Mesodermal cell (in vitro differentiated cells): ENCODE measurements around the gene CFHR1.
"Not testable (repeated sequence)": the region's sequence is repeated elsewhere in the genome, so short reads cannot be mapped to it uniquely, and the experiment has no call there.

ENCODE experiments used
- H3K27ac ChIP-seq: 2 replicates; pipeline ENCODE4 v1.7.0; 2013; ENCODE audit warnings: mild to moderate bottlenecking, low read depth, low read length, moderate library complexity; ENCODE audit not compliant: severe bottlenecking
- H3K36me3 ChIP-seq: 2 replicates; pipeline ENCODE4 v1.7.1; 2013; ENCODE audit warnings: mild to moderate bottlenecking, low read length, moderate library complexity; ENCODE audit not compliant: control insufficient read depth, insufficient read depth
- H3K4me1 ChIP-seq: one replicate; pipeline ENCODE4 v1.7.1; 2013; ENCODE audit warnings: mild to moderate bottlenecking, low read length; ENCODE audit not compliant: insufficient read depth, control insufficient read depth, poor library complexity, severe bottlenecking
- H3K4me3 ChIP-seq: 2 replicates; pipeline ENCODE4 v1.7.0; 2013; ENCODE audit warnings: low read length, control low read depth, mild to moderate bottlenecking; ENCODE audit not compliant: insufficient read depth, poor library complexity, severe bottlenecking; ENCODE audit errors: extremely low read depth
- H3K9me3 ChIP-seq: 2 replicates; pipeline ENCODE4 v1.7.1; 2013; ENCODE audit warnings: mild to moderate bottlenecking, low read length, moderate library complexity; ENCODE audit not compliant: control insufficient read depth
- WGBS, 2 experiments: methylation state at CpG; one replicate each; pipeline ENCODE4 v1.1.5; 2013; ENCODE audit warnings: missing lambda C conversion rate in 2 of 2; ENCODE audit not compliant: insufficient coverage in 2 of 2; 5-methylcytosine and 5-hydroxymethylcytosine counted together

Gene CFHR1

DNA sequence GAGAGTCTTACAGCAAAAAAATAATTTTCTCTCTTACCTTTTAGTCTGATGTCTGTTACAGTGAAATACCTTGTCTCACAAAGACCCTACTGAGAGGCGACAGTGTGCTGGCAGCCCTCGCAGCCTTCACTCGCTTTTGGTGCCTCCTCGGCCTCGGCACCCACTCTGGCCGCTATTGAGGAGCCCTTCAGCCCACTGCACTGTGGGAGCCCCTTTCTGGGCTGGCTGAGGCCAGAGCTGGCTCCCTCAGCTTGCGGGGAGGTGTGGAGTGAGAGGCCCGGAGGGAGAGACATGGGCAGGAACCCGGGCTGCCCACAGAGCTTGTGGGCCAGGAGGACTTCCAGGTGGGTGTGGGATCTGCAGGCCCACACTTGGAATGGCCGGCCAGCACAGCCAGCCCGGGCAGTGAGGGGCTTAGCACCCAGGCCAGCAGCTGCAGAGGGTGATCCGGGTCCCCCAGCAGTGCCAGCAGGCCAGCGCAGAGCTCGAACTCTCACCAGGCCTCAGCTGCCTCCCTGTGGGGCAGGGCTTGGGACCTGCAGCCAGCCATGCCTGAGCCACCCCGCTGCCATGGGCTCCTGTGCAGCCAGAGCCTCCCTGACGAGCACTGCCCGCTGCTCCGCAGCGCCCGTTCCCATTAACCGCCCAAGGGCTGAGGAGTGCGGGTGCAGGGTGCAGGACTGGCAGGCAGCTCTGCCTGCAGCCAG is 10.8 kb upstream of the CFHR1 start:
- Histone ChIP-seq H3K36me3 (no peaks in the 10 kb centered on the region), H3K4me3 (no peak overlapping the region), H3K9me3 (no peaks in the 10 kb centered on the region), H3K27ac (no peak overlapping the region), H3K4me1 (no peaks in the 10 kb centered on the region)
- 94 to 95% methylated on average over 19 of the region's 22 CpGs for WGBS, 2 experiments

DNA sequence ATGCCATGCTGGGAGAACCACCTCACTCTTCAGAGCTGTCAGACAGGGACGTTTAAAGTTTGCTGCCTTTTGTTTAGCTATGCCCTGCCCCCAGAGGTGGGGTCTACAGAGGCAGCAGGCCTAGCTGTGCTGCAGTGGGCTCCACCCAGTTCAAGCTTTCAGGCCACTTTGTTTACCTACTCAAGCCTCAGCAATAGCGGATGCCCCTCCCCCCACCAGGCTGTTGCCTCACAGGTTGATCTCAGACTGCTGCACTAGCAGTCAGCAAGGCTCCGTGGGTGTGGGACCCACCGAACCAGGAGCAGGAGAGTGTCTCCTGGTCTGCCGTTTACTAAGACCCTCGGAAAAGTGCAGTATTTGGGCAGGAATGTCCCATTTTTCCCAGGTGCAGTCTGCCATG is 2.1 kb upstream of the CFHR1 start:
- 57 to 100% methylated on average over 1 of the region's 6 CpGs for WGBS, 2 experiments
- H3K9me3 ChIP-seq, H3K27ac ChIP-seq, H3K36me3 ChIP-seq, H3K4me1 ChIP-seq, H3K4me3 ChIP-seq: not testable (repeated sequence)

DNA sequence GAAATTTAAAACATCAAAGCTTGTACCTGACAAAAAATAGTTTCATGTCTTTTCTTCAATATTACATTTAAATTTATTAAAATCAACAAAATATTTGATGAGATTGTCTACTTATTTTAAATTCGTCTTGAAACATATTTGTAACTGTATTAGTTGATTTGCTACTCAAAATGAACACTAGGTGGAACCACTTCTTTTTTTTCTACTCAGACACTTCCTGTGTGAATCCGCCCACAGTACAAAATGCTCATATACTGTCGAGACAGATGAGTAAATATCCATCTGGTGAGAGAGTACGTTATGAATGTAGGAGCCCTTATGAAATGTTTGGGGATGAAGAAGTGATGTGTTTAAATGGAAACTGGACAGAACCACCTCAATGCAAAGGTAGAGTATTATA is 8.3 kb downstream of the CFHR1 start:
- H3K36me3 ChIP-seq, H3K4me1 ChIP-seq, H3K9me3 ChIP-seq, H3K27ac ChIP-seq, H3K4me3 ChIP-seq: not testable (repeated sequence)
- no CpG with 5 or more reads among the region's 4 CpGs for WGBS, 2 experiments

DNA sequence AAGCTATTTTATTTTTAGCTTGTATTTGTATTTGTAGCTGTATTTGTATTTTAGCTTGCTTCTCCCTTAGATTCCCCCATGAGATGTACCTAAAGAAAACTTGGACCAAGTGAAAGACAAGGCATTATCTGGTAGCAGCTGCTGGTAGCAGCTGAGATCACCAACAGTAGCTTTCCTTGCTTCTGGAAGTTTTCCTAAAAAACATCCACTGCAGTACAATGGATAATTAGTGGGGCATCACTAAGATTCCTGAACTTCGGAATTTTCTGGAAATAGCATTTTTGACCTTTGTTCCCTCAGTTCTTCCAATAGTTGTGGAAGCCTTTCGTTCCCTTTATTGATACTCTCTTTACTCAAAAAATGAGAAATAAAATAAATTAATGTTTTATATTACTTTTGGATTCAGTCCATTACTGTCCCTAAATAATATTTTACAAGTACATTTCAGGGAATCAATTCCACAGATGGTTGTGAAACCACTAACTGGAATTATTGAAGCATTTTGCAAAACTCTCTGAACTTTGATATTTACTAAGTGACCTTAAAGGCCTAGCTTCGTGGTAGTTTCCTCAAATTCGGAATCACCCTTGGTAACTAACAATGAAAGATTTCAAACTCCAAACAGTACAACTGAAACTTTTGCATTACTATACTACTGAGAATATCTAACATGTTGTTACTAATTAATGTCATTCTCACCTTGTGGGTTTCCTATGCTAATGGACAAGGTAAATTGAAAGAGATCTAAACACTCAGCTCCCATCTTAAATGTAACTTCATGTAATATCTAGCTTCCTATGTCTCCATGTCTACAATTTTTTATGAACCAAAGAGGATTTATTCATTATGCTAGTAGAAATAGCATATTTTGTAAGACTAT is 30.3 kb downstream of the CFHR1 start:
- not testable (repeated sequence) for H3K4me1 ChIP-seq, H3K27ac ChIP-seq, H3K36me3 ChIP-seq, H3K4me3 ChIP-seq, H3K9me3 ChIP-seq
- WGBS, 2 experiments = 60% methylated on average over 1 of the region's 4 CpGs; no CpG with 5 or more reads in 1 of the 2 experiments

DNA sequence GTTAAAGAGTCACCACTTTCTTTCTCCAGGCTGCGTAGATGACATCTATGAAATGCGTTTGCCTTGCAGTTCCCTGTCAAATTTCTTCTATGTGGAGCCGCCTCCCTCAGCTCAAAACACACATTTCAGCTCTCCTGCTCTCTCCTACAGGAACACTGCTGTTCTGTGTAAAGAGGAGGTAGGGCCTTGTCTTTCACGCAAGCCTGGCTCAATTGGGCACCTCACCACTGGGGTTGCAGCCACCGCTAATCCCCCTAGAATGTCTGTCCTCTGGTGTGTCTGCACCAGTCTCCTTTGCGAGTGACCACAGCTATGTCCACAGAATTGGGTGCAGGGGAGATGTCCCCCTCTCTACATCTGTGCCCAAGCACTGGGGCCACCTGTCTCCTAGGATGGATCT is 36.5 kb downstream of the CFHR1 start:
- WGBS, 2 experiments = 84 to 97% methylated on average over 5 to 6 of the region's 6 CpGs
- Histone ChIP-seq H3K4me1 (no peaks in the 10 kb centered on the region), H3K36me3 (no peaks in the 10 kb centered on the region), H3K9me3 (no peaks in the 10 kb centered on the region), H3K27ac (no peak overlapping the region), H3K4me3 (no peak overlapping the region)

DNA sequence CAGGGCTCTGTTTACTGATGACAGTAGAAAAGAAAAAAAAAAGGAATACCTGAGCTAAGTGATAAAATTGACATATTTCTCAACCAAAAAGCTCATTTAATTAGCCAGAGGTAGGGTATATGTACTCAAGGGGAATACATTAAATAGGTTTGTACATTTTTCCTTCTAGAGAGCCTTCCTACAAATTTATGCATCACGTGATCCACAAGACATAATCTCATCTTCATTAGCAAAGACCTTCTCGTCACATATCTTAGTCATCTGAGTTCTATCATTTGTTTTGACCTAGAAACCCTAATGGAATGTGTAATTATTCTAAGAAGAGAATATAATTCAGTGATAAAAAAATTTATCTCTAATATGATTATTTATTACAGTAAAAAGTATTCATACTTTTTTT is 37.7 kb downstream of the CFHR1 start:
- WGBS, 2 experiments = no CpG with 5 or more reads among the region's 2 CpGs
- Histone ChIP-seq H3K9me3 (no peaks in the 10 kb centered on the region), H3K27ac (no peak overlapping the region), H3K36me3 (no peaks in the 10 kb centered on the region), H3K4me3 (no peak overlapping the region), H3K4me1 (no peaks in the 10 kb centered on the region)

DNA sequence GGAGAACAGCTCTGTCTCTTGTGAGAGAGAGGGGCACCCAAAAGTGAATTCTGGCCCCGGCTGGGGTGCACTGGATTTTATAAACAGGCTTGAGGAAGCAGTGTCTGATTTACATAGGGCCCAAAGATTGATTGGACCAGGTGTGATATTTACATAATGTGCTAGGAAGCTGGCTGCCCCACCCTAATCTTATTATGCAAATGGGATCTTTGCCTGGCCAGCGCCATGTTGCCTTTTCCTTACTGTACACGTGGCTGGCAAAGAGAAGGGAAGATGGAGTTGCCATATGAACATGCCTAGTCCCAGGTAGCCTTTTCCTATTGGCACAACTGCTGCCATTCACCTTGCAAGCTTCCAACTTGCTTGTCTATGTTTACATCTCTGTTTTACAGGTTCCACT is 39.3 kb downstream of the CFHR1 start:
- Histone ChIP-seq H3K4me1 (no peaks in the 10 kb centered on the region), H3K36me3 (no peaks in the 10 kb centered on the region), H3K4me3 (no peak overlapping the region), H3K27ac (no peak overlapping the region), H3K9me3 (no peaks in the 10 kb centered on the region)
- 78 to 90% methylated on average over 3 of the region's 3 CpGs for WGBS, 2 experiments

DNA sequence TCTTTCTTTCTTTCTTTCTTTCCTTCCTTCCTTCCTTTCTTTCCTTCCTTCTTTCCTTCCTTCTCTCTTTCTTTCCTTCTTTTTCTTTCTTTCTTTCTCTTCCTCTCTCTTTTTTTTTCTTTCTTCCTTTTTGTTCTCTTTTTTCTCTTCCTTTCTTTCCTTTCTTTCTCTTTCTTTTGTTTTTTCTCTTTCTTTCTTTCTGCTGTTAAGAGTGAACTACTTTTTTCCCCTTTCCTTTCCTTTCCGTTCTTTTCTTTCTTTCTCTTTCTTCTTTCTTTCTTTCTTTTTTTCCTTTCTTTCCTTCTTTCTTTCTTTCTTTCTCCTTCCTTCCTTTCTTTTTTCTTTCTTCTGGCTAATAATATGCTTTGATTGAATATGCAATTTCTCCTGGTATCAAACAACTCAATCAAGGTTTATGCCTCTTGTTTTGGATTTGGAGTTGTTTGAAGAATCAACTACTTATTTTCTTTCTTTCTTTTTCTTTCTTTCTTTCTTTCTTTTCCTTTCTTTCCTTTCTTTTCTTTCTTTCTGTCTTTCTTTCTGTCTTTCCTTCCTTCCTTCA is 40.9 kb downstream of the CFHR1 start:
- H3K4me3 ChIP-seq = no peak overlapping the region
- no peaks in the 10 kb centered on the region for H3K36me3 ChIP-seq
- H3K27ac ChIP-seq = no peak overlapping the region
- WGBS, 2 experiments = 100% methylated on average over 1 of the region's 1 CpG; no CpG with 5 or more reads in 1 of the 2 experiments
- H3K9me3 ChIP-seq = no peaks in the 10 kb centered on the region
- no peaks in the 10 kb centered on the region for H3K4me1 ChIP-seq

DNA sequence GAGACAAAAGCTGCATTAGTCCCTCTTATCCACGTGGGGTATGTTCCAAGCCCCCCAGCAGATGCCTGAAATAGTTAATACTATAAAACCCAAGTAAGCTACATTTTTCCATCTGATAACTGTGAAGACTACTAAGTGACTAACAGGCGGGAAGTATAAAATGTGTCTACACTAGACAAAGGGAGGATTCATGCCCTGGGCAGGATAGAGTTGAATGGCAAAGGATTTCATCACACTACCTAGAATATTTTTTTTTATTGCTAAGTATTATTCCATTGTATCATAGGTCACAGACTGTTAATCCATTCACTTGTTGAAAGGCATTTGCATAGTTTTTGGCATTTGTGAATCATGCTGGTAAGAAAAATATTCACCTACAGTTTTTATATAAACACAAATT is 41.9 kb downstream of the CFHR1 start:
- no peaks in the 10 kb centered on the region for H3K36me3 ChIP-seq
- H3K4me1 ChIP-seq = no peaks in the 10 kb centered on the region
- WGBS, 2 experiments = no CpG with 5 or more reads among the region's 2 CpGs
- no peak overlapping the region for H3K4me3 ChIP-seq
- H3K9me3 ChIP-seq = no peaks in the 10 kb centered on the region
- H3K27ac ChIP-seq = no peak overlapping the region

DNA sequence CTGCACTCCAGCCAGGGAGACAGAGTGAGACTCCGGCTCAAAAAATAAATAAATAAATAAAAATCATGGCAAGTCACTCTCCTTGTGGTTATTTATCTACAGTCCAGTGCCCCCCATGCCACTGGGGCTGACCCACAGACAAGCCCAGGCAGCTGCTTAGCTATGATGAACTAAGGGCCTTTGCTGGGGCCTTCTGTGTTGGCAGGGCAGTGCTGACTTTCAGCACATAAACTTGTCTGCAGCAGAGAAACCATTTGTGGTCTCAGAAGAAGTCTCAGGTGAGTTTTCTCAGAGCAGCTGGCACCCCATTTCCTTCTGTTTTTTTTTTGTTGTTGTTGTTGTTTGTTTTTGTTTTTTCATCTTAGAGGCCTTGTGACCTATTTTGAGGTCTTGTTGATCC is 47.4 kb downstream of the CFHR1 start:
- no peaks in the 10 kb centered on the region for H3K9me3 ChIP-seq
- no peak overlapping the region for H3K4me3 ChIP-seq
- no peak overlapping the region for H3K27ac ChIP-seq
- H3K36me3 ChIP-seq = no peaks in the 10 kb centered on the region
- no peaks in the 10 kb centered on the region for H3K4me1 ChIP-seq
- no CpG with 5 or more reads among the region's 1 CpG for WGBS, 2 experiments

DNA sequence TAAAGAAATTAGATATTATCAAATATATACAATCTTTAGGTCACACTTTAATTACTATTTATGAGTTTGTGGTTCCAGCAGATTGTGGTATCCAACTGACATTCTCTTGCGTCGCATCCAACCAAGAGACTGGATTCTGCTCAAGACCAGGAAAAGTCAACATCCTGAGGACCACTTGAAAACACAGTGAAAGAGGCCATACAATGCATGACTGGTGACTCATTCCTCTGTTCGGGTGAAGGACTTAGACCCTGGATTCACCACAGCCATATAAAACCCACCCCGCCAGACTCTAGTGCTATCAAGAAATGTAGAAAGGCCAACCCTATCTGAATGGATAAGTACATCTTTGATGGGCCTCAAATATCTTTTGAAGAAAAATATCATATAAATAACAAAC is 53.9 kb downstream of the CFHR1 start:
- no peak overlapping the region for H3K27ac ChIP-seq
- H3K4me3 ChIP-seq = no peak overlapping the region
- H3K36me3 ChIP-seq = no peaks in the 10 kb centered on the region
- no peaks in the 10 kb centered on the region for H3K4me1 ChIP-seq
- no peaks in the 10 kb centered on the region for H3K9me3 ChIP-seq
- 83 to 88% methylated on average over 2 to 3 of the region's 4 CpGs for WGBS, 2 experiments
